ENCODE data around the gene PIK3R5. TPM values are rescaled to one million over a fixed set of nuclear protein-coding genes. Genes with fewer than 3 reads are reported as not detected.
A peak's percentile ranks its signal among the peaks of the same experiment; 100 is the strongest.

Gene PIK3R5
- 10 to 100 TPM in 2 of 4 donors, 1 to 10 TPM in 2; 1.6 to 12.0 (median 8.4) TPM for total RNA-seq

- Histone ChIP-seq H3K9me3 (no peaks in the 10 kb centered on the region), H3K4me3 (peak within 1 kb of the TSS; percentile 8 to 14), H3K4me1 (no peaks in the 10 kb centered on the region), H3K36me3 (no peaks in the 10 kb centered on the region), H3K27me3 (peaks cover 0 to 5% of the 10 kb centered on the region in 2 donors), H3K27ac (no peak within 1 kb of the TSS)
- intact Hi-C loops (cut with DNase I; ENCODE audit: low total_unique reads) = no loop called here
- no peak for DNase-seq
- TF ChIP-seq, protein P1, sequence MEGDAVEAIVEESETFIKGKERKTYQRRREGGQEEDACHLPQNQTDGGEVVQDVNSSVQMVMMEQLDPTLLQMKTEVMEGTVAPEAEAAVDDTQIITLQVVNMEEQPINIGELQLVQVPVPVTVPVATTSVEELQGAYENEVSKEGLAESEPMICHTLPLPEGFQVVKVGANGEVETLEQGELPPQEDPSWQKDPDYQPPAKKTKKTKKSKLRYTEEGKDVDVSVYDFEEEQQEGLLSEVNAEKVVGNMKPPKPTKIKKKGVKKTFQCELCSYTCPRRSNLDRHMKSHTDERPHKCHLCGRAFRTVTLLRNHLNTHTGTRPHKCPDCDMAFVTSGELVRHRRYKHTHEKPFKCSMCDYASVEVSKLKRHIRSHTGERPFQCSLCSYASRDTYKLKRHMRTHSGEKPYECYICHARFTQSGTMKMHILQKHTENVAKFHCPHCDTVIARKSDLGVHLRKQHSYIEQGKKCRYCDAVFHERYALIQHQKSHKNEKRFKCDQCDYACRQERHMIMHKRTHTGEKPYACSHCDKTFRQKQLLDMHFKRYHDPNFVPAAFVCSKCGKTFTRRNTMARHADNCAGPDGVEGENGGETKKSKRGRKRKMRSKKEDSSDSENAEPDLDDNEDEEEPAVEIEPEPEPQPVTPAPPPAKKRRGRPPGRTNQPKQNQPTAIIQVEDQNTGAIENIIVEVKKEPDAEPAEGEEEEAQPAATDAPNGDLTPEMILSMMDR (IDR thresholded peaks at IDR 0.05) = no peak
- TF ChIP-seq POLR2A (IDR thresholded peaks at IDR 0.05) = no peak
Measured at GRCh38 chr17:8965394-8966168, at the start of gene PIK3R5. Gene PIK3R5, minus strand, starts transcription at chr17:8965707. Its CDS starts 54,213 bp downstream, at chr17:8911494.

GRCh38 chr17:9011001-9011400, 45.5 kb upstream of the PIK3R5 start:
- TF ChIP-seq, protein P1 (IDR thresholded peaks at IDR 0.05) = no peak
- TF ChIP-seq POLR2A (IDR thresholded peaks at IDR 0.05) = no peak
- Histone ChIP-seq H3K4me1 (no peaks in the 10 kb centered on the region), H3K27ac (no peak overlapping the region), H3K36me3 (no peaks in the 10 kb centered on the region), H3K4me3 (no peak overlapping the region), H3K9me3 (no peaks in the 10 kb centered on the region), H3K27me3 (no peaks in the 10 kb centered on the region)
- intact Hi-C loops (cut with DNase I; ENCODE audit: low total_unique reads) = no loop called here
- no peak for DNase-seq

DNA sequence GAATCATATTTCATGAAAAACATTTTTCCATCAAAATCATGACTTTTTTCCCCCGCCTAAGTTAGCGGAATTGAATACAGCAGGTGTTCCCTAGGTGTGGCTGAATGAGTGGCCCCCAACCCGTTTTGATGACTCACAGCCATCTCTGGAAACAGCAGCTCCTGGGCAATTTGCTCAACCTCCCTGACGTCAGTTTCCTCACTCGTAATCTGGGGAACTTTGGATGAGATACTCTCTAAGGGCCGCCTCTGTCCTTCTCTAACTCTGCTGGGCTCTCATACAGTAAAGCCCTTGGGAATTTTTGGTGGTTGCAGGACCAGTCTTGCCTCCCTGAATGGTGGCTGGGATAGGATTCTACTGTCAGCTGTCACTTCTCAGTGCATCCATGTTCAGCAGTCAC, 44.2 kb upstream of the PIK3R5 start:
- intact Hi-C loops (cut with DNase I; ENCODE audit: low total_unique reads) = no loop called here
- Histone ChIP-seq H3K4me1 (no peaks in the 10 kb centered on the region), H3K36me3 (no peaks in the 10 kb centered on the region), H3K27me3 (no peaks in the 10 kb centered on the region), H3K4me3 (no peak overlapping the region), H3K9me3 (no peaks in the 10 kb centered on the region), H3K27ac (no peak overlapping the region)
- no peak for TF ChIP-seq POLR2A (IDR thresholded peaks at IDR 0.05)
- TF ChIP-seq, protein P1 (IDR thresholded peaks at IDR 0.05) = no peak
- DNase-seq = no peak

DNA sequence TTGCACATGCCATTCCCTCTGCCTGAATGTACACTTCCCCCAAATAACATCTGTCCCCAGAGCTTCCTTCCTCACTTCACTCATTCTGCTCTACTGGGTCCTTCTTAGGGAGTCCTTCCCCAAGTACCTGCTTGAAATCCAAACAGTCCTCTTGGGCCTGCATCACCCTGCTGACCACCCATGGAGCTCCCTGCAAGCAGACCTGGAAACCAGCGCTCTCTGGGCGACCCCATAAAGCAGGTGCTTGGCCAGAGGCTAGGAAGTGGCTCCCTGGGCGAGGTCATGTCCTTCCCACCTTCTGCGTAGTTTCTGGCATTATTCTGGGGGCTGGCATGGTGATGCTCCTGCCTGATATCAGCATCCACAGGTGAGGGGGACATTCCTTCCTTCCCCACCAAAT, 43.6 kb upstream of the PIK3R5 start:
- H3K27me3 ChIP-seq = peaks cover 4 to 6% of the 10 kb centered on the region in 2 donors
- no peaks in the 10 kb centered on the region for H3K4me1 ChIP-seq
- intact Hi-C loops (cut with DNase I; ENCODE audit: low total_unique reads) = no loop called here
- no peak for TF ChIP-seq POLR2A (IDR thresholded peaks at IDR 0.05)
- TF ChIP-seq, protein P1 (IDR thresholded peaks at IDR 0.05) = no peak
- no peak overlapping the region for H3K4me3 ChIP-seq
- no peaks in the 10 kb centered on the region for H3K36me3 ChIP-seq
- H3K9me3 ChIP-seq = no peaks in the 10 kb centered on the region
- DNase-seq = no peak
- no peak overlapping the region for H3K27ac ChIP-seq

DNA sequence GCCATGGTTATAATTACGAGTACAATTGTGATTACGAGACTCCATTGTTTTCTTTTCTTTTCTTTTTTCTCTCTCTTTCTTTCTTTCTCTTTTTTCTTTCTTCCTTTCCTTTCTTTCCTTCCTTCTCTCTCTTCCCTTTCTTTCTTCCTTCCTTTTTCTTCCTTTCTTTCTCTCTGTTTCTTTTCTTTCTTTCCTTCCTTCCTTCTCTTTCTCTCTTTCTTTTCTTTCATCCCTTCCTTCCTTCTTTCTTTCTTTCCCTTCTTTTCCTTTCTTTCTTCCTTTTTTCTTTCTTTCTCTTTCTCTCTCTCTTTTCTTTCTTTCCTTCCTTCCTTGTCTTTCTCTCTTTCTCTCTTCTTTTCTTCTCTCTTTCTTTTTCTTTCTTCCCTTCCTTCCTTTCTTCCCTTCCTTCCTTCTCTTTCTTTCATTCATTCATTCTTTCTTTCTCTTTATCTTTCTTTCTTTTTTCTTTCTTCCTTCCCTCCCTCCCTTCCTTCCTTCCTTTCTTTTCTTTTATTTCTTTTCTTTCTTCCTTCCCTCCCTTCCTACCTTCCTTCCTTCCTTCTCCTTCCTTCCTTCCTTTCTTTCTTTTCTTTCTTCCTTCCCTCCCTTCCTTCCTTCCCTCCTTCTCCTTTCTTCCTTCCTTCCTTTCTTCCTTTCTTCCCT, 41.7 kb upstream of the PIK3R5 start:
- intact Hi-C loops (cut with DNase I; ENCODE audit: low total_unique reads) = no loop called here
- DNase-seq = no peak
- no peak overlapping the region for H3K4me3 ChIP-seq
- peaks cover 0 to 11% of the 10 kb centered on the region in 2 donors for H3K4me1 ChIP-seq
- no peak overlapping the region for H3K27ac ChIP-seq
- TF ChIP-seq, protein P1 (IDR thresholded peaks at IDR 0.05) = no peak
- TF ChIP-seq POLR2A (IDR thresholded peaks at IDR 0.05) = no peak
- peaks cover 4 to 6% of the 10 kb centered on the region in 2 donors for H3K27me3 ChIP-seq
- no peaks in the 10 kb centered on the region for H3K9me3 ChIP-seq
- H3K36me3 ChIP-seq = no peaks in the 10 kb centered on the region
